CD8-positive, alpha-beta memory T cell (primary cell): Measurements from ENCODE around the gene ANKRD13D. TPM values are rescaled to one million over a fixed set of nuclear protein-coding genes. Genes with fewer than 3 reads are reported as not detected.

Experiments
- CTCF ChIA-PET: fragments of 350-600 bp; sonication (Branson Sonifier 250); formaldehyde crosslinking; loops from one replicate; lab custom pipeline; 2021; ENCODE audit warnings: antibody characterized with exemption; lab: Charles Lee
- POLR2A ChIA-PET: fragments of 350-600 bp; sonication (Branson Sonifier 250); formaldehyde crosslinking; loops from one replicate; lab custom pipeline; 2021; ENCODE audit warnings: antibody characterized with exemption; lab: Charles Lee
- DNase-seq, 5 donors: peaks; one replicate each; pipeline versions ENCODE4 v3.0.0 to v3.0.0-alpha.2; 2020 to 2022; ENCODE audit warnings: mixed read lengths in 1 of 5
- H3K27ac ChIP-seq: one replicate; pipeline ENCODE4 v1.7.0; 2013; ENCODE audit warnings: low read depth, mild to moderate bottlenecking, low read length, moderate library complexity
- H3K27me3 ChIP-seq: 2 replicates; pipeline ENCODE4 v1.7.0; 2013; ENCODE audit warnings: low read length, mild to moderate bottlenecking; ENCODE audit not compliant: insufficient read depth, poor library complexity, severe bottlenecking
- H3K36me3 ChIP-seq: 2 replicates; pipeline ENCODE4 v1.7.0; 2013; ENCODE audit warnings: mild to moderate bottlenecking, low read length, moderate library complexity; ENCODE audit not compliant: insufficient read depth
- H3K4me1 ChIP-seq: 2 replicates; pipeline ENCODE4 v1.7.0; 2013; ENCODE audit warnings: mild to moderate bottlenecking, low read length, moderate library complexity; ENCODE audit not compliant: insufficient read depth
- H3K4me3 ChIP-seq: 2 replicates; pipeline ENCODE4 v1.7.0; 2013; ENCODE audit warnings: mild to moderate bottlenecking, low read length
- H3K9me3 ChIP-seq: 2 replicates; pipeline ENCODE4 v1.7.0; 2013; ENCODE audit warnings: mild to moderate bottlenecking, low read length
- H3K27ac Mint-ChIP-seq, 8 donors: one replicate each; pipeline ENCODE4 v1.8.0; 2020 to 2021; ENCODE audit warnings: mixed read lengths in 8 of 8, mild to moderate bottlenecking in 6 of 8, inconsistent platforms in 3 of 8, moderate library complexity in 3 of 8
- H3K27me3 Mint-ChIP-seq, 2 donors: one replicate each; pipeline ENCODE4 v1.8.0; 2020 to 2021; ENCODE audit warnings: mixed read lengths in 2 of 2, mild to moderate bottlenecking in 1 of 2, moderate library complexity in 1 of 2
- H3K36me3 Mint-ChIP-seq, 3 donors: one replicate each; pipeline ENCODE4 v1.8.0; 2020 to 2021; ENCODE audit warnings: mixed read lengths in 3 of 3, inconsistent platforms in 1 of 3, mild to moderate bottlenecking in 1 of 3
- H3K4me1 Mint-ChIP-seq, 3 donors: one replicate each; pipeline ENCODE4 v1.8.0; 2020 to 2021; ENCODE audit warnings: mixed read lengths in 3 of 3, inconsistent platforms in 1 of 3, mild to moderate bottlenecking in 1 of 3
- H3K4me3 Mint-ChIP-seq, 7 donors: one replicate each; pipeline ENCODE4 v1.8.0; 2020 to 2021; ENCODE audit warnings: mixed read lengths in 7 of 7, mild to moderate bottlenecking in 6 of 7, moderate library complexity in 4 of 7, inconsistent platforms in 2 of 7
- H3K9me3 Mint-ChIP-seq, 5 donors: one replicate each; pipeline ENCODE4 v1.8.0; 2020 to 2022; ENCODE audit warnings: mixed read lengths in 5 of 5, mild to moderate bottlenecking in 3 of 5, moderate library complexity in 2 of 5, inconsistent platforms in 1 of 5
- polyA plus RNA-seq: library from polyadenylated mRNA; unstranded; fragments of 300-500 nt; fragmentation: Illumina TruSeq; gene quantifications from one replicate; pipeline ENCODE4 v1.2.3, GENCODE V29; 2021
- total RNA-seq, 2 experiments: library from RNA; stranded (reverse); gene quantifications; one replicate each; pipeline ENCODE4 v1.2.3, GENCODE V29; 2021

ANKRD13D gene
- total and polyA plus RNA-seq, 3 experiments from 2014 or later, result 23.9 to 90.1 (median 84.9) TPM

DNA sequence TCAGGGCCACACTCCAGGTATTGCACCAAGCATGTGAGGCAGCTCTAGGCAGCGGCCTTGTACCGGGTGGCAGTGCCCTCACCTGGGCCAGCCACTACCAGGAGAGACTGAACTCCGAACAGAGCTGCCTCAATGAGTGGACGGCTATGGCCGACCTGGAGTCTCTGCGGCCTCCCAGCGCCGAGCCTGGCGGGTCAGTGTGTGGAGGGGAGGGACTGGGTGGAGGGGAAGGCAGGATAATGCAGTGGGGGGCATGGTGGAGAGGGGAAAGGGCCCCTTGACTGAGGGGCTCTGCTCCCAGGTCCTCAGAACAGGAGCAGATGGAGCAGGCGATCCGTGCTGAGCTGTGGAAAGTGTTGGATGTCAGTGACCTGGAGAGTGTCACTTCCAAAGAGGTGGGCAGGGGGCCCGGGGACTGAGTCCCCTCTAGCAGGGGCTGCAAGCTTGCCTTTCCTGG, 18.5 kb downstream of the ANKRD13D start:
- Histone ChIP-seq H3K27me3 (no peaks in the 10 kb centered on the region), H3K4me3 (no peak overlapping the region), H3K4me1 (peaks cover 29% of the 10 kb centered on the region), H3K36me3 (no peaks in the 10 kb centered on the region), H3K27ac (no peak overlapping the region), H3K9me3 (no peaks in the 10 kb centered on the region)
- POLR2A ChIA-PET, result no interaction called here
- CTCF ChIA-PET, result interaction anchor here (1.5 to 2.5 kb wide), 3 partner anchors 10 to 45 kb away, joined by 4 to 15 read pairs (median 10); partner anchors contain the start of gene ANKRD13D
- Mint-ChIP-seq H3K4me3 (no peak overlapping the region), H3K36me3 (peaks cover 0 to 9% (median 0%) of the 10 kb centered on the region in 3 donors), H3K9me3 (no peaks in the 10 kb centered on the region), H3K4me1 (peaks cover 18 to 39% (median 20%) of the 10 kb centered on the region in 3 donors), H3K27me3 (peaks cover 0 to 2% of the 10 kb centered on the region in 2 donors), H3K27ac (peak overlapping the region in 1 of 8 donors; percentile 82)
- DNase-seq, result no peak

DNA sequence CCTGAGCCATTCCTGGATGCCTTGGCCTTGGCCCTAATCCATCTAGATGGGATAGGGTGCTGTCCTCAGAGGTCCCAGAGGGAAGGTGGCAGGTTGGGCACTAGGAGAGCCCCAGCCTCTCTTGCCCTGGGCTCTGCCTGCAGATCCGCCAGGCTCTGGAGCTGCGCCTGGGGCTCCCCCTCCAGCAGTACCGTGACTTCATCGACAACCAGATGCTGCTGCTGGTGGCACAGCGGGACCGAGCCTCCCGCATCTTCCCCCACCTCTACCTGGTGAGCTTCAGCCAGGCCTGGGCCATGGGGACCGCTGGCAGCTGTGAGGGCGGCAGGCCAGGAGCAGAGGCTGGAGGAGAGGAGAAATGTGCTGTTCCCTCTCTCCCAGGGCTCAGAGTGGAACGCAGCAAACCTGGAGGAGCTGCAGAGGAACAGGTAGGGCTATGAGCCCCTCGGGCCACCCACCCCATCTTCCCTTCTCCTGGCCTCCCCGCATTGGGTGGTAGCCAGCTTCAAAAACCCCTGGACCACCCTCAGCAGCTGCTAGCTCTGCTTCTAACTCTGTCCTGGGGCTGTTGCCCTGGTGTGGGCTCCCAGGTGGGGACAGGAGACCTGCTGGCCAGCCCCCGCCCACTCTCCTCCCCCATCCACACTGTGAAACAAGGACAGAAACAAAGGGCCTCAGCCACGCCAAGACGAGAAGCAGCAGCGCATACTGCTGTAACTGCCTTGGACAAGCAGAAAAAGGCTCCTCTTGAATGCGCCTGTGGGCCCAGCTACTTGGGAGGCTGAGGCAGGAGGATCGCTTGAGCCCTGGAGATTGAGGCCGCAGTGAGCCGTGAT, 19.1 kb downstream of the ANKRD13D start:
- peaks cover 0 to 2% of the 10 kb centered on the region in 2 donors for H3K27me3 Mint-ChIP-seq
- no peaks in the 10 kb centered on the region for H3K36me3 ChIP-seq
- H3K36me3 Mint-ChIP-seq, result peaks cover 0 to 9% (median 0%) of the 10 kb centered on the region in 3 donors
- ChIA-PET CTCF (interaction anchor here (1.5 to 2.5 kb wide), 3 partner anchors 9 to 46 kb away, joined by 4 to 15 read pairs (median 10); partner anchors contain the start of gene ANKRD13D), POLR2A (no interaction called here)
- peaks cover 25 to 41% (median 27%) of the 10 kb centered on the region in 3 donors for H3K4me1 Mint-ChIP-seq
- H3K27me3 ChIP-seq, result no peaks in the 10 kb centered on the region
- no peak overlapping the region for H3K27ac ChIP-seq
- no peak overlapping the region for H3K4me3 ChIP-seq
- no peaks in the 10 kb centered on the region for H3K9me3 ChIP-seq
- peak overlapping the region in 1 of 8 donors; percentile 19 for H3K27ac Mint-ChIP-seq
- H3K4me3 Mint-ChIP-seq, result no peak overlapping the region
- DNase-seq, result no peak
- no peaks in the 10 kb centered on the region for H3K9me3 Mint-ChIP-seq
- H3K4me1 ChIP-seq, result peaks cover 30% of the 10 kb centered on the region

DNA sequence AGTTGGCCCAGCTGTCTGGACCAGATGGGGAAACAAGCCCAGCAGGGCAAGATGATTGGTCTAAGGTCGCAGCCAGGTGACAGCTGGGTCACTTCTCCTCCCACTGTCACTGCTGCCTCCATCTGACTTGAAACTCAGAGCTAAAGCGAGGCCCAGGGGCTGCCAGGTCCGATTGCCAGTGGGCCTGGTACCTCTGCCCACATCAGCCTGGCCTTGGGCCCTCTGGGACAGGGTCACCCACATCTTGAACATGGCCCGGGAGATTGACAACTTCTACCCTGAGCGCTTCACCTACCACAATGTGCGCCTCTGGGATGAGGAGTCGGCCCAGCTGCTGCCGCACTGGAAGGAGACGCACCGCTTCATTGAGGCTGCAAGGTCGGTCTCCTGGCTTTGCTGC, 20.1 kb downstream of the ANKRD13D start:
- H3K4me1 ChIP-seq, result peaks cover 34% of the 10 kb centered on the region
- POLR2A ChIA-PET, result no interaction called here
- peaks cover 32 to 46% (median 35%) of the 10 kb centered on the region in 3 donors for H3K4me1 Mint-ChIP-seq
- H3K9me3 Mint-ChIP-seq, result no peaks in the 10 kb centered on the region
- DNase-seq, result no peak
- no peak overlapping the region for H3K4me3 ChIP-seq
- no peak overlapping the region for H3K4me3 Mint-ChIP-seq
- CTCF ChIA-PET, result interaction anchor here (1.5 to 2.5 kb wide), 3 partner anchors 8 to 46 kb away, joined by 4 to 15 read pairs (median 10); partner anchors contain the start of gene ANKRD13D
- H3K9me3 ChIP-seq, result no peaks in the 10 kb centered on the region
- H3K36me3 Mint-ChIP-seq, result peaks cover 0 to 9% (median 0%) of the 10 kb centered on the region in 3 donors
- H3K27me3 Mint-ChIP-seq, result peaks cover 0 to 2% of the 10 kb centered on the region in 2 donors
- no peak overlapping the region for H3K27ac ChIP-seq
- H3K36me3 ChIP-seq, result no peaks in the 10 kb centered on the region
- H3K27ac Mint-ChIP-seq, result peak overlapping the region in 1 of 8 donors; percentile 17
- no peaks in the 10 kb centered on the region for H3K27me3 ChIP-seq

GRCh38 chr11:67309661-67310061, 20.6 kb downstream of the ANKRD13D start:
- H3K36me3 ChIP-seq, result no peaks in the 10 kb centered on the region
- no peak overlapping the region for H3K4me3 Mint-ChIP-seq
- no peak for DNase-seq
- no peaks in the 10 kb centered on the region for H3K9me3 Mint-ChIP-seq
- peaks cover 32 to 45% (median 35%) of the 10 kb centered on the region in 3 donors for H3K4me1 Mint-ChIP-seq
- H3K27me3 ChIP-seq, result no peaks in the 10 kb centered on the region
- no peak overlapping the region for H3K4me3 ChIP-seq
- H3K36me3 Mint-ChIP-seq, result peaks cover 0 to 9% (median 0%) of the 10 kb centered on the region in 3 donors
- ChIA-PET CTCF (interaction anchor here (1.7 kb wide), 1 partner anchor 42 kb away, joined by 6 read pairs; no protein-coding TSS in a partner anchor), POLR2A (interaction anchor here (0.6 kb wide), 1 partner anchor 16 kb away, joined by 3 read pairs; no protein-coding TSS in a partner anchor)
- H3K27ac ChIP-seq, result no peak overlapping the region
- H3K27me3 Mint-ChIP-seq, result peaks cover 0 to 2% of the 10 kb centered on the region in 2 donors
- no peaks in the 10 kb centered on the region for H3K9me3 ChIP-seq
- H3K27ac Mint-ChIP-seq, result peak overlapping the region in 2 of 8 donors; percentile 42 to 87
- H3K4me1 ChIP-seq, result peaks cover 29% of the 10 kb centered on the region

GRCh38 chr11:67310246-67311050, 21.3 kb downstream of the ANKRD13D start:
- H3K27me3 Mint-ChIP-seq, result peaks cover 0 to 2% of the 10 kb centered on the region in 2 donors
- H3K4me1 Mint-ChIP-seq, result peaks cover 29 to 45% (median 37%) of the 10 kb centered on the region in 3 donors
- H3K9me3 Mint-ChIP-seq, result no peaks in the 10 kb centered on the region
- H3K27me3 ChIP-seq, result no peaks in the 10 kb centered on the region
- no peaks in the 10 kb centered on the region for H3K9me3 ChIP-seq
- H3K27ac Mint-ChIP-seq, result peak overlapping the region in 7 of 8 donors; percentile 10 to 98 (median 72)
- CTCF ChIA-PET, result interaction anchor here (0.8 to 1.7 kb wide), 3 partner anchors 41 to 72 kb away, joined by 3 to 6 read pairs (median 4); no protein-coding TSS in a partner anchor
- H3K4me1 ChIP-seq, result peaks cover 28% of the 10 kb centered on the region
- H3K4me3 Mint-ChIP-seq, result peak overlapping the region in 1 of 7 donors; percentile 23
- H3K4me3 ChIP-seq, result no peak overlapping the region
- H3K36me3 Mint-ChIP-seq, result peaks cover 0 to 9% (median 0%) of the 10 kb centered on the region in 3 donors
- no peaks in the 10 kb centered on the region for H3K36me3 ChIP-seq
- no peak overlapping the region for H3K27ac ChIP-seq
- POLR2A ChIA-PET, result interaction anchor here (0.6 kb wide), 1 partner anchor 16 kb away, joined by 3 read pairs; no protein-coding TSS in a partner anchor
- DNase-seq, result no peak

DNA sequence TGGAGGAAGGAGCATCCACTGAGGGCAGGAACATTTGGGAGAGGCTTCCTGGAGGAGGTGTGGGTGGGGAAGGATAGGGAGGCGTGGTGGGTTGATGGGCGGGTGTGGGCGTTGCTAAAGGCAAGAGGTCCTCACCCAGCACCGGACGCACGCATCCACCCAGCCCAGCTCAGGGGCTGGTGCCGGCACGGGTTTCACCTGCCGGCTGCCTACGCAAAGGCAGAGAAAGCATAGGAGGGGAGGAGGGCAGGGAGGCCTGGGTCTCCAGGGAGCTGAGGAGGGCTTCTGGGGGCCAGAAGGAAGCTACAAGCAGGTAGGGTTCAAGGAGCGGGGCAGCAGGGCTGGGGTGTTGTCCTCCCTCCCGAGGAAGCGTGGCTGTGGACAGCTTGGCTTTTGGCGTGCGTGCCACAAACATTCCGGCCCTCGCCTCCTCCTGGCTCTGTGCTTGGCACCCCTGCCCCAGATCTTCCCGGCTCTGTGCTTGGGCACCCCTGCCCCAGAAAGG, 22.0 kb downstream of the ANKRD13D start:
- Mint-ChIP-seq H3K27me3 (peaks cover 0 to 2% of the 10 kb centered on the region in 2 donors), H3K27ac (peak overlapping the region; percentile 85 to 99 (median 94)), H3K36me3 (peaks cover 0 to 8% (median 0%) of the 10 kb centered on the region in 3 donors), H3K4me1 (peaks cover 29 to 45% (median 40%) of the 10 kb centered on the region in 3 donors), H3K4me3 (no peak overlapping the region), H3K9me3 (no peaks in the 10 kb centered on the region)
- Histone ChIP-seq H3K36me3 (no peaks in the 10 kb centered on the region), H3K9me3 (no peaks in the 10 kb centered on the region), H3K4me1 (peaks cover 28% of the 10 kb centered on the region), H3K27ac (no peak overlapping the region), H3K4me3 (no peak overlapping the region), H3K27me3 (no peaks in the 10 kb centered on the region)
- DNase-seq, result no peak
- CTCF ChIA-PET, result interaction anchor here (0.8 to 1.7 kb wide), 3 partner anchors 40 to 71 kb away, joined by 3 to 6 read pairs (median 4); no protein-coding TSS in a partner anchor
- POLR2A ChIA-PET, result no interaction called here

DNA sequence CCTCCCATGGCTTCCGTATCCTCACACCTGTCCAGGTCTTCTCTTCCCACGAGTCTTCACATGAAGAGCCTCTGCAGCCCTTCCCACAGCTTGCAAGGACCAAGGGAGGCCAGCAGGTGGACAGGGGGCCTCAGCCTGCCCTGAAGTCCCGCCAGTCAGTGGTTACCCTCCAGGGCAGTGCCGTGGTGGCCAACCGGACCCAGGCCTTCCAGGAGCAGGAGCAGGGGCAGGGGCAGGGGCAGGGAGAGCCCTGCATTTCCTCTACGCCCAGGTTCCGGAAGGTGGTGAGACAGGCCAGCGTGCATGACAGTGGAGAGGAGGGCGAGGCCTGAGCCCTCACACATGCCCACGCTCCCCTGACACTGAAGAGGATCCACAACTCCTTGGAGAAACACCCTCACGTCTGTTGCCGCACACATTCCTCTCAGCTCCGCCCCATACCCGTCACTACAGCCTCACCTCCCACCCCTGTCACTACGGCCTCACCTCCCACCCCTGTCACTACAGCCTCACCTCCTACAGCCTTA, 22.5 kb downstream of the ANKRD13D start:
- POLR2A ChIA-PET, result no interaction called here
- H3K4me3 Mint-ChIP-seq, result peak overlapping the region in 6 of 7 donors; percentile 29 to 70 (median 41)
- H3K27me3 ChIP-seq, result no peaks in the 10 kb centered on the region
- peak overlapping the region; percentile 53 for H3K27ac ChIP-seq
- H3K36me3 ChIP-seq, result no peaks in the 10 kb centered on the region
- CTCF ChIA-PET, result interaction anchor here (1.0 kb wide), 1 partner anchor 71 kb away, joined by 4 read pairs; no protein-coding TSS in a partner anchor
- peak in 1 of 5 donors; percentile 24 for DNase-seq
- no peaks in the 10 kb centered on the region for H3K9me3 Mint-ChIP-seq
- peaks cover 0 to 2% of the 10 kb centered on the region in 2 donors for H3K27me3 Mint-ChIP-seq
- peak overlapping the region; percentile 85 to 99 (median 94) for H3K27ac Mint-ChIP-seq
- H3K36me3 Mint-ChIP-seq, result peaks cover 0 to 6% (median 0%) of the 10 kb centered on the region in 3 donors
- H3K9me3 ChIP-seq, result no peaks in the 10 kb centered on the region
- peaks cover 29 to 45% (median 40%) of the 10 kb centered on the region in 3 donors for H3K4me1 Mint-ChIP-seq
- H3K4me1 ChIP-seq, result peaks cover 28% of the 10 kb centered on the region
- H3K4me3 ChIP-seq, result no peak overlapping the region
